CD4-positive, alpha-beta T cell treated with Interleukin-12 subunit alpha and Interleukin-12 subunit beta, for 1 hour (primary cell): ENCODE results near the gene NHLRC4.
A peak's percentile ranks its signal among the peaks of the same experiment; 100 is the strongest.

Source experiments
- DNase-seq: peaks from one replicate; pipeline ENCODE4 v3.0.0-alpha.2; 2020

Gene NHLRC4

DNA sequence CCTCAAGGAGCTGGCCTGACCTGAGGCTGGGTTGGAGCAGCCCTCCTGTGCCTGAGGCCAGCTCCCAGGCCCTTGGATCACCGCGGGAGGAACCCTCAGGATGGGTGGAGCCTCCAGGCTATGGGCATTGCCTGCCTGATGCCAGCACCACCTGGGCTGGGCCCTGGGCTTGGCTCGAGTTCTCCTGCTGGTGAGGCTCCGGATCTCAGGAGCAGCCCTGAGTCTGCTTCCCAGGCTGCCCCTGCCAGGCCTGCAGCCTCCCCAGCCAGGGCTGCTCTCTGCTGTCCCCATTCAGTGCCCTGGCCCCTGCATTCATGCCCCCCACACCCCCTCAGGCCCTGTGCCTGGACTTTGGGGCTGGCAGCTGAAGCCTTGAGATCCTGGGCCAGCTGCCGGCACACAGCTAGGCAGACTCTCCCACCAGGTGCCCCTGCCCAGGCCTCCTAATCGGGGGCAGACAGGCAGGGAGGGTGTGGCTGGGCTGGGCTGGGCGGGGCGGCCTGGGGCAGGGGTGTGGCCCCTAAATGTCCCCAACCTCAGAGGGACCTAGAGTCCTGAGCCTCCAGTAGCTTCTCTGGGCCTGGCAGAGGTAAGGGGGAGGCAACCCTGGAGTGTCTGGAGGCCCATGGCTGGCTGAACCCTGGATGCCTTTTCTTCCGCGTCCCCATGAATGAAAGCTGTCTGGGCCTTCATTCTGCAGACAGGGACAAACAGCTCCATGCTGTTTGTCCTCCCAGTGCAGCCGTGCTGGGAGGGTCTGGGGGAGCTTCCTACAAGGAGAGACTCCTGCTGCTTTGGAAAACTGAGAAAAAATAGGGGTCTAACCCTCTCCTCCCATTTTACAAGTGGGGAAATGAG, 1.8 kb downstream of the NHLRC4 start:
- DNase-seq, result no peak

DNA sequence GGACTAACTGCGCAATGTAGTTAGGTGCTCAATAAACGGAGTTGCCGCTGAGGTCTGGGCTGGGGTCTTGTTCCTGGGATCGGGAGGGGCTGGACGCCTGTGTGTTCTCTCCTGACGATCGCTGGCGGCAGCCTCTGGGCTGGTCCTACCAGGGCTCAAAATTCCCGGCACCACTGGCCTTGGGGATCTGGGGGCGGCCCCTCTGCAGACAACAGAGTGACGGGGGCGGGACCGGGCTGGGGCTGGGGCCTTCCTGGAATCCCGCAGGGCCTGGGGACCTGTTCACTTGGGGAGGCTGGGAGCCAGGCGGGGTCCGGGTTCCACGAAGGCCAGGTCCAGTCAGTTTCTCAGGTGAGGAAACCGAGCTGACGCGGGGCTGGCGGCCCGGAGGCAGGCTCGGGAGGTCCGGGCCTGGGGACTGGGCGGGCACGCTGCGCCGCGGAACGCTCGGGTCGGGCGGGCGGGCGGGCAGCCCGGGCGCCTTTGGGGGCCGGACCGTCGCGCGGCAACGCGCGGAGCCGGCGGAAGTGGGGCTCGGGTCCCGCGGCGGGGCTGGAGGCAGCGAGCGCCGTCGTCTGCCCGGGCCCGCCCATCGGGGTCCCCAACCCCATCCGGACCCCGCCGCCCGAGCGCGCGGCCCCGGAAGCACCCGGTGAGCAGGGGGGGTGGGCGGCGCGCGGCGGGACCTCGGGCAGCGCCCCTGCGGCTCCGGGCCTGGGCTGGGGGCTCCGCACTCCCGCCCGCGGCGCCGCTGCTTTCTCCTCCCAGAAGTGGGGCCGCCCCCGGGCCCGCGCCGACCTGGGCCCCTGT, 2.8 kb downstream of the NHLRC4 start, which contains the start of gene PIGQ:
Gene PIGQ, plus strand, starts transcription at position 524 of the 810 bp plus-strand sequence. CDS start 4,107 bp downstream, outside the sequence.
- peak; percentile 77 for DNase-seq

DNA sequence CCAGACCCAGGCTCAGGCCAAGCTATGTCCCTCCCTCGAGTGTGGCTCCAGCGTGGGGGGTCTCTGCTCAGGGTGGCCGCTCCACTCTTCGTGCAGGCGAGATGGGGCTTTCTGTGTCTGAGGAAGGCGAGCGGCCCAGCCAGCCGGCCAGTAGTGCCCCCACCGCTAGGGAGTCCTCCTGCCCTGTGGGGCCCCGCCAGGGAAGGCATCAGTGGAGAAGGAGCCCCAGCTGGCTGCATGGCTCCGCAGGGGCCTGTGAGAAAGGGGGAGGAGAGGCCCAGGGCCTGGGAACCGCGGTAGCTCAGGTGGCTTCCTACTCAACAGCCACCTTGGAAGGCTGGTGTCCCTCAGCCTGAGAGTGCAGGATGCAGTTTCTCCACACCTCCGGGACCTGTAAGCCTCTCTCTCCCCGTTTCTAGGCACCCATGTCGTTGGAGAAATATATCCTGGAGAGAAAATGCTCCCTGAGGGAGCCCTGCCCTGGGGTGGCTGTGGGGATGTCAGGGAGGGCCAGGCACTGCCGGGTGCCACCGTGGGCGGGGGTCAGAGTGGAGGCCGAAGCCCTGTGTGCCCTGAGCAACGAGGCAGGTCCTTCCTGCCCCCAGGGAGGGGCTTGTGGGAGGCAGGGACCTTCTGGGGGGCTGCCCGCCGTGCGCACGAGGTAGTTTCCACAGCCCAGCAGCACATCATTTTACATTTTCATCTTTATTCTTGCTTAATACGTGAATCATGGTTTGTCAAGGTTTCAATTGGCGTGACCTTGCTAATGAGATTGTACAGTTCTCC, 6.3 kb downstream of the NHLRC4 start:
- no peak for DNase-seq

DNA sequence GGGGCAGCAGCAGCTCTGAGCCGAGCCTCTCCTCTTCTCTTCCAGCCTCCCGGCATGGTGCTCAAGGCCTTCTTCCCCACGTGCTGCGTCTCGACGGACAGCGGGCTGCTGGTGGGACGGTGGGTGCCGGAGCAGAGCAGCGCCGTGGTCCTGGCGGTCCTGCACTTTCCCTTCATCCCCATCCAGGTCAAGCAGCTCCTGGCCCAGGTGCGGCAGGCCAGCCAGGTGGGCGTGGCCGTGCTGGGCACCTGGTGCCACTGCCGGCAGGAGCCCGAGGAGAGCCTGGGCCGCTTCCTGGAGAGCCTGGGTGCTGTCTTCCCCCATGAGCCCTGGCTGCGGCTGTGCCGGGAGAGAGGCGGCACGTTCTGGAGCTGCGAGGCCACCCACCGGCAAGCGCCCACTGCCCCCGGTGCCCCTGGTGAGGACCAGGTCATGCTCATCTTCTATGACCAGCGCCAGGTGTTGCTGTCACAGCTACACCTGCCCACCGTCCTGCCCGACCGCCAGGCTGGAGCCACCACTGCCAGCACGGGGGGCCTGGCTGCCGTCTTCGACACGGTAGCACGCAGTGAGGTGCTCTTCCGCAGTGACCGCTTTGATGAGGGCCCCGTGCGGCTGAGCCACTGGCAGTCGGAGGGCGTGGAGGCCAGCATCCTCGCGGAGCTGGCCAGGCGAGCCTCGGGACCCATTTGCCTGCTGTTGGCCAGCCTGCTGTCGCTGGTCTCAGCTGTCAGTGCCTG, 7.4 kb downstream of the NHLRC4 start:
- DNase-seq, result no peak

DNA sequence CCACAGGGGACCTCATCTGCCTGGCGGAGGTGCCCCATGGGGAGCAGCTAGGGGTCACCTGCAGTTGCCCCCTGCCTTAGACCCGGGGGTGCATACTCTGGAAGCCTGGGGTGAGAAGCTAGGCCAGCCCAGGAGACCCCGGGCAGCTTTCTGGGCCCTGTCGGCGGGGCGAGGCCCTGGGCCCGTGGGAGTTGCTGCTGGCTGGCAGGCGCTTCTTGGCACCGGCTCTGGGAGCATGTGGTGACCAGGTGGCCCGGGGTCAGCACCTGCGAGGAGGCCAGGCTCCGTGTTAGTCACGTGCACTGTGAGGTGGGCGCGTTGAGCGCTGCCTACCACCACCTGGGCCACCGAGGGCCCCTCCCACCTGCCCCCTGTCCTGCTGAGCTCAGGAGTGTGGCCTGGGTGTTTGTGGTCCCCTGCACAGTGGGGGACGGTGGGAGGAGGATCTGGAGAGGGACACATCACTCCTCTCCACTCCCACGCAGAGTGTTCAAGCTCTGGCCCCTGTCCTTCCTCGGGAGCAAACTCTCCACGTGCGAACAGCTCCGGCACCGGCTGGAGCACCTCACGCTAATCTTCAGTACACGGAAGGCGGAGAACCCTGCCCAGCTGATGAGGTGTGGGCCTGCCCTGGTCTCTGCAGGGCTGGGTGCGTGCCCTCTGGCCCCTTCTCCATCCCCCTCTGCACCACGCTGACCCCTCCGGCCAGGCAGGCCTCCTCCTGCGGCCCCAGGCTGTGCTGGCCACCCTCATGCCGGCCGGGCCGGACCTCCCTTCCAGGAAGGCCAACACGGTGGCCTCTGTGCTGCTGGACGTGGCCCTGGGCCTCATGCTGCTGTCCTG, 8.8 kb downstream of the NHLRC4 start:
- DNase-seq, result no peak

DNA sequence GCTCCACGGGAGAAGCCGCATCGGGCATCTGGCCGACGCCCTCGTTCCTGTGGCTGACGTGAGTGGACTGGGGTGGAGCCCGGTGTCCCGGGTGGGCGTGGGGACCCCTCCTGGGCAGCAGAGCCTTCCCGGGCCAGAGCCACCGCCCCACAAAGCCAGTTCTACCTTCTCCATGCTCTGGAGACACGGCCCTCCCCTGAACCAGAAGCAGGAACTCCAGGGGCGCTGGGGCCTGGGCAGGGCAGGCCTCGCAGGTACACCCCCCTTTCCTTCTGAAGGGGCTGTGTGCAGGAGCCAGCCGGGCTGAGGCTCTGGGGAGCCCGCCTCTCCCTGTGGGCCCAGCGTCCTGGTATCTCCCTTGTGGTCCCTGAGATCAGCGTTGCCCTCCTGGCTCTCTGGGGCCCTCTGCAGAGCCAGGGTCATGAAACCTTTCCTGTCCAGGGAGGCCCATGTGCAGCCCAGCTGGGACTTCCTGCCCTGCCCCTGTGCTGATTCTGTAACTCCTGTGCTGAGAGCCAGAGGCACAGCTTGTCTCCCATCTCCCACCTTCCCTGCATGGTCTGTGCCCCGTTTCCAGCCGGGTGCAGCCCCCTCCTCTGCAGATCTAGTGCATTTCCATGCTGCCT, 9.5 kb downstream of the NHLRC4 start:
- DNase-seq, result no peak

DNA sequence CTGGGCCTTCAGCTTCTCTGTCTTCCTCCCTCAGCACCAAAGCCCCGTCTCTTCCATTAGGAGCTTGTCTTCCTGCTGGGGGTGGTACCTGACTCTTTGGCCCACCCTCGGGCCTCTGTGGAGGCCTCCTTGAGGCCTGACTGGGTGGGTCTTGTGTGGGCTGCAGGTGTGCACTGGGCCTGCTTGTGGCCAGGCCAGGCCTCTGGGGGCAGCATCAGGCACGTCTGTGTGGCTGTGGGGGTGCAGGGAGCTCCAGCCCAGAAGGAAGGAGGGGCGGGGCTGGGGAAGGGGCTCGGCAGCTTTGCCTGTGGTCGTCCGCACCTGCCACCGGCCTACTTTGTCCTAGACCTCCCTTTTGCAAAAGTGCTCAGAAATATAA, 10.0 kb downstream of the NHLRC4 start:
- no peak for DNase-seq

DNA sequence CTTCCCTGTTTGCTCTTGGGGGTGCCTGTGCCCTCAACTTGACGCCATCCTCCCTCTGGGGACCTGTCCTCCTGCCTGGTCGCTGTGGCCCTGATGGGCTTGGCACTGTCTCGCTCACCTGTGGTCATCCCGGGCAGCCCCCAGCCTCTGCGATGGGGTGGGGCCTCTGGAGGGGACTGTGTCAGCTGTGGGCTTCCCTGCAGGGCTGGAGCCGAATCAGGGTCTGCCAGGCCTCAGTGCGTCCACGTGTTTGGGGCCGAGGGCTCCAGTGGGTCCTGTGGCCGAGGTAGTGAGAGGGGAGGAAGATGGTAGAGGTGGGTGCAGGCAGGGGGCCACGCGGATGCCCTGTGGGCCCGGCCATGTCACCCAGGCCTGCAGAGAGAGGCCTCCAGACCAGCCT, 11.0 kb downstream of the NHLRC4 start:
- DNase-seq, result no peak

DNA sequence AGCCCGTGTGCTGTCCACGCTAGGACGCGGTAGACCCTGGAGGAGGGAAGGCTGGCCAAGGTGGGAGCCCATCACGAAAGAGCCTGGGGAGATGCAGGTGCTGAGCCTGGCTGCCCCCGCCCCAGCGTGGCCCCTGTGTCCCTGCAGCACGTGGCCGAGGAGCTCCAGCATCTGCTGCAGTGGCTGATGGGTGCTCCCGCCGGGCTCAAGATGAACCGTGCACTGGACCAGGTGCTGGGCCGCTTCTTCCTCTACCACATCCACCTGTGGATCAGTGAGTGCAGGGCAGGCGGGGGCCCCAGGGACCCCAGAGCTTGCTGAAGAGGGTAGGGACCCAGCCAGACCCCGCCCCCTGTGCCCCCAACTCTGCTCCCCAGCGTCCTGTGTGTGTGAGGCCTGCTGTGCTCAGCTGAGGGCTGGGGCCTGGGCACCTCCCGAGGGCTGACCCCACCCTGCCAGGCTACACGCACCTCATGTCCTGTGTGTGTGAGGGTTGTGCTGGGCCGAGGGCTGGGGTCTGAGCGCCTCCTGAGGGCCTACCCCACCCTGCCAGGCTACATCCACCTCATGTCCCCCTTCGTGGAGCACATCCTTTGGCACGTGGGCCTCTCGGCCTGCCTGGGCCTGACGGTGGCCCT, 11.5 kb downstream of the NHLRC4 start:
- no peak for DNase-seq

DNA sequence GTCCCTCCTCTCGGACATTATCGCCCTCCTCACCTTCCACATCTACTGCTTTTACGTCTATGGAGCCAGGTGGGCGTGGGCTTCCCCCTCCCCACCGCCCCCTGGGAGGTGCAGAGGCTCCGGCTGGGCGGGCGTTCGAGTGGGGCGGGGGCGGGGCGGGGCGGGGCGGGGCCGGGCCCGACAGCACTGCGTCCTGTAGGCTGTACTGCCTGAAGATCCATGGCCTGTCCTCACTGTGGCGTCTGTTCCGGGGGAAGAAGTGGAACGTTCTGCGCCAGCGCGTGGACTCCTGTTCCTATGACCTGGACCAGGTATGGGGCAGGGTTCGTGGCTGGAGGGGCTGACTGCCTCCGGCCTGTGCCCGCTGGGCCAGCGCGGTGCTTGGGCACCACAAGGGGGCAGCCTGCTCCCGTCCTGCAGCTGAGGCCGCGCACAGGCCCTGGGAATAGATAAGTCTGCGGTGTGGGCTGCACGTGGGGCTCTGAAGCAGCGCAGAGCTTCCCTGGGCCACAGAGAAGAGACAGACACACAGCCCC, 12.1 kb downstream of the NHLRC4 start:
- DNase-seq, result peak; percentile 76

DNA sequence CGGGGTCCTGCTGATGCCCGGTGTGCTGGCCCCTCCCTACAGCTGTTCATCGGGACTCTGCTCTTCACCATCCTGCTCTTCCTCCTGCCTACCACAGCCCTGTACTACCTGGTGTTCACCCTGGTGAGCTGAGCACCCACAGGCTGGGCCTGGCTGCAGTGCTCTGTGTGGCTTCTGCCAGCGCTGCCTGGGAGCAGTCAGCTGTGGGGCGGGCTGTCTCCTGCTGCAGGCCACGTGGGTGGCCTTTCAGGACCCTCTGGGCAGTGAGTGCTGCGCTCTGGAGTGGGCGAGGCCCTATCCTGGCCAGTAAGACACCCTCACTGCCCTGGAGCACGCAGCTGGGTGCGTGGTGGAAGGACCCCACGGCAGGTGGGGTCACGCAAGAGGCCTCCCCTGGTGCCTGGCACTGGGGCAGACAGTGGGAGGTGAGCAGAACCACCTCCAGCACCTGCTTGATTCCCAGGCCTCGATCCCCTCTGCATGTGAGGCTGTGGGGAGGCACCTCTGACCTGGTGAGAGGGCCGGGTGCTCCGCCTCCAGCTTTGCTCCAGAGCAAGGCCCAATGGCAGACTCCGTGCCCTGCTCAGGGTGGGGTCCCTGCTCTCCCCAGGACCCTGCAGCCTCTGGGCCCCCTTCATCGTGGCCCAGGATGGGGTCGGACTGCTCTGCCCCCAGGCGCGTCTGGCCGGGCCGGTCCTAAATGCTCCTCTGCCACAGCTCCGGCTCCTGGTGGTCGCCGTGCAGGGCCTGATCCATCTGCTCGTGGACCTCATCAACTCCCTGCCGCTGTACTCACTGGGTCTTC, 13.5 kb downstream of the NHLRC4 start:
- no peak for DNase-seq

DNA sequence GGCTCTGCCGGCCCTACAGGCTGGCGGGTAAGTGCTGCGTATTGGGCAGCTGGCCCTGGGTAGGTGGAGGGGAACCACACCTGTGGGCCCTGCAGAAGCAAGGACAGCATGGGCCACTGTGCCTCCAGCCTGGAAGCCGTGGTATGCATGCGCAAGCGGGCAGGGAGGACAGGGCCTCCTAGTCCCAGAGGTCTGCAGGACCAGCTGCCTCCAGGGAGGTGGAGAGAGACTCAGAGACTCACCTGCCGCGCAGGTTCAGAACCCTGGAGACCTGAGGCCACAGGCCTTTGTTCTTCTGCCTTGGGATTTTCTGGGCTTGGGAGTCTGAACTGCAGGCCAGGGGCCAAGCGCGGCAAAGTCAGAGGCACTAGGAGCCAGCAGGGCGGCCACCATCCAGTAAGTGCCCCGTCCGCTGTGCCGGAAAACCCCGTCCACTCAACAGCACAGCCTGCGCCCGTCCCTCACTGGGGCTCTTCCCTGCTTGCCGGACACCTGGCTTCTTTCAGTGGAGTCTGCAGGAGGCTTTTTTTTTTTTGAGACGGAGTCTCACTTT, 14.2 kb downstream of the NHLRC4 start:
- DNase-seq, result no peak

DNA sequence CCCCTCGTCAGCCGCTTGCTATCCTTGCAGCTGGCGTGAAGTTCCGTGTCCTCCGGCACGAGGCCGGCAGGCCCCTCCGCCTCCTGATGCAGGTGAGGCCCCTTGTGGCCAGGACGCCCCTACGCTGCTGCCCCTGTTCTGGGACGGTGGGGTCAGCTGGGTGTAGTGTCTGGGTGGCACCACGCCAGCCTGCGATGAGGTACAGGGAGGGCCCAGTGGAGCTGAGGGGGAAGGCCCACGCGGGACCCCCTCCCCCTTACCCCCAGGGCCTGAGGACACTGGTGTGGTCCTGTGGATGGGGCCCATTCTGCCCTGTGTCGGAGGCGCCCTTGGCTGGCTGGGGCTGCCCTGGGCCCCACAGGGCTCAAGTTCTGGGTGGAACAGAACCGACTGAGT, 15.4 kb downstream of the NHLRC4 start:
- DNase-seq, result no peak

DNA sequence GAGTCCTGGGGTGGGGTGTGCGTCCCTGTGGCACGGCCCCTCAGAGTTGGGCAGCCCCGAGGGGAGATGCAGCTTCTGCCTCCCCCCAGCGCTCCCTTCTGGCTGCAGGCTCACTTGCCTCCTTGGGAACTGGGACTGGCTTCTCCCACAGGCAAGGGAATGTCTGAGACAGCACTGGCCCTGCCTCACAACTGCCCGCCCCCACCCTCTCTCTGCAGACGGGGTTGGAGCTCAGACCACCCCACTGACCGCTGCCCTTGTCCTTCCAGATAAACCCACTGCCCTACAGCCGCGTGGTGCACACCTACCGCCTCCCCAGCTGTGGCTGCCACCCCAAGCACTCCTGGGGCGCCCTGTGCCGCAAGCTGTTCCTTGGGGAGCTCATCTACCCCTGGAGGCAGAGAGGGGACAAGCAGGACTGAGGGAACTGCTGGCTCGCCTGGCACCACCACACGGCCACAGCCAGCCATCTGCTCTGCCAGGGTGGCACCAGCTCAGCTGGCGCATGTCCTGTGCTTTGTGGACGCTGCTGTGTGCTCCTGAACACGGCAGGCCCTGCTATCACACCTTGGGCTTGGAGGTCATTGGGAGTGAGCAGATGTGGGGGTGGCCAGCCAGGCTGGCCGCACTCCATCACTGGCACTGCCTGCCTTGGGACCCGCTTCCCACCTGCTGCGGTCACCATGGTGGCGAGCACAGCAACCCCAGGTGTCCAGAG, 16.0 kb downstream of the NHLRC4 start:
- no peak for DNase-seq

DNA sequence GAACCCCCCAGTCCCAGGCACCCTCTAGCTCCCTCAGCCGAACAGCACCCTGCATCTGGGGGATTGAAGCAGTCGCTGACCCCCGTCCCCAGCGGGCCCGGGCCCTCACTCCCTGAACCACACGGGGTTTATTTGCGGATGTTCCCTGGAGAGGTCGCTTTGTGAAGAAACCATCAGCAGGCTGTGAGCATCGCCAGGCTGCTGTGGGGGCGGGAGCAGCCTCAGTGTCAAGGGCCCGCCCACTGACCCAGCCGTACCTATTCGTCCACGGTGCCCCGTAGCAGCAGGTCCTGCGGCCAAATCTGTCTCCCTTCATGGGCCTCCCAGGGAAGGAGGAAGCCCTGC, 16.6 kb downstream of the NHLRC4 start:
- no peak for DNase-seq

DNA sequence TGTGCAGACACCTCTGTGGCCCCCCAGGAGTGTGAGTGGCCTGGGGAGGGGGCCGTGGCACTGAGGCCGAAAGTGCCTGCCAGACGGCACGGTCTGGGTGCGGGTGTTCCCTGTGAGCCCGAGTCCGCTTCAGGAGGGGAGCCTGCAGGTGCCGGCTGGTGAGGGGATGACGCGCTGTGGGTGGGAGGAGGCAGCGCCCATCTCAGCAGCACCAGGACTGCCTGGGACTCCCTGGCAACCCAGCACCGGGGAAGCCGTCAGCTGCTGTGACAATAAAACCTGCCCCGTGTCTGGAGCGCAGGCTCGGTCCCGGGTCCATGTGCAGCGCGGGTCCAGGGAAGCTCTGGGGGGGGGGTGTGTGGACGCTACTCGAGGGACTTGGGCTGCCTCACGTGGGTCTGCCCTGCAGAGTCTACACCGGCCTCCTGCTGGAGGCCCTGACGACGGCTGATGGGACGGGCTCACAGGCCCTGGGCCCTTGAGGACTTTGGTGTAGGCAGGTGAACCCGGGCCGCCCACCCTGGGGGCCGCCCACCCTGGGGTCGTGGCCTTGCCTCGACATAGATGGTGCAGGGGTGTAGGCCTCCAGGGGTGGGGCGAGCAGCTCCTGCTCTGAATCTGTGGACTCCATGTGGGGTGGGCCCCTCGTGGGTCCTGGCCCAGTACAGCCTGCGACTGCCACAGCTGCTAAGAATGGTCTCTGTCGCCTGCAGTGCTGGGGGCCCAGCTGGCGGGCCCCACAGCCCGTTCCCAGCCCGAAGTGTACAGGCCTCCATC, 17.2 kb downstream of the NHLRC4 start:
- no peak for DNase-seq

DNA sequence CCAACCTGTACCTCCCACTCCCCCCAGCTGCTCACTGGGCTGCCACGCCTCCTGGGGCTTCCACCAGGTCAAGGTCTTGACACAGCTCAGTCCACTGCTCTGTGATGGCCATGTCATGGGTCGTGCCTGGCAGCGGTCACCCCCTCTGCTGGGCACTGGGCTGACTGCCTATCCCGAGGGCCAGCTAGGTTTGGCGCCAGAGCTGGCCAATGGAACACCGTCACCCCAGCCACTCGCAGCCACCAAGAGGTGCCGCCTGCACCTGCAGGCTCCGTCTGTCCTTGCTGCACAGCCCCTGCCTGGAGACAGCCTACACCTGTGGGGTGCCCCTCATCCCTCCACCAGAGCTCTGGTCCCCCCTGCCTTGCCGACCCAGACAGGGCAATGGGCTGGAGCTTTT, 18.5 kb downstream of the NHLRC4 start:
- no peak for DNase-seq
